Peyer's patch (tissue), 4 donors: ENCODE results near the gene MMP17.

Experiments used
- CTCF ChIP-seq, 6 experiments: fragments of 450-650 bp in 4 of 6; fragments of 200-600 bp in 2 of 6; sonication (generic) in 1 of 6; IDR thresholded peaks; one replicate each; pipeline ENCODE4 v1.5.1; 2017 to 2019; ENCODE audit warnings: antibody characterized with exemption in 6 of 6, mild to moderate bottlenecking in 3 of 6, moderate library complexity in 1 of 6
- POLR2A ChIP-seq, 2 donors: fragments of 450-650 bp; IDR thresholded peaks; one replicate each; pipeline ENCODE4 v1.5.1; 2017; ENCODE audit warnings: antibody characterized with exemption in 2 of 2, mild to moderate bottlenecking in 2 of 2, moderate library complexity in 2 of 2

GRCh38 chr12:131897276-131897675, 69.1 kb downstream of the MMP17 start:
- TF ChIP-seq CTCF (IDR thresholded peaks at IDR 0.05) (no peak), POLR2A (IDR thresholded peaks at IDR 0.05) (no peak)
